Liver (tissue), 9 donors: Measurements from ENCODE around the gene CXXC5. TPM values are rescaled to one million over a fixed set of nuclear protein-coding genes. Genes with fewer than 3 reads are reported as not detected.
A peak's percentile ranks its signal among the peaks of the same experiment; 100 is the strongest.

Experiments
- DNase-seq: peaks from one replicate; pipeline ENCODE4 v3.0.0-alpha.2; 2017; ENCODE audit warnings: low spot score
- H3K27ac ChIP-seq, 2 donors: one replicate each; pipeline ENCODE4 v1.7.0; 2013; ENCODE audit warnings: inconsistent platforms in 2 of 2, low read length in 2 of 2, control low read depth in 1 of 2, low read depth in 1 of 2, mild to moderate bottlenecking in 1 of 2
- H3K27me3 ChIP-seq, 4 donors: one replicate each; pipeline versions ENCODE4 v1.6.1 to v1.7.0; 2013; ENCODE audit warnings: low read length in 3 of 4, inconsistent platforms in 1 of 4, mild to moderate bottlenecking in 1 of 4, moderate library complexity in 1 of 4; ENCODE audit not compliant: control insufficient read depth in 4 of 4, insufficient read depth in 4 of 4
- H3K36me3 ChIP-seq, 4 donors: one replicate each; pipeline versions ENCODE4 v1.6.1 to v1.7.0; 2013; ENCODE audit warnings: low read length in 3 of 4, mild to moderate bottlenecking in 3 of 4, low read depth in 1 of 4, moderate library complexity in 1 of 4; ENCODE audit not compliant: control insufficient read depth in 4 of 4, insufficient read depth in 3 of 4
- H3K4me1 ChIP-seq, 4 donors: one replicate each; pipeline versions ENCODE4 v1.6.1 to v1.7.0; 2013; ENCODE audit warnings: low read length in 3 of 4, mild to moderate bottlenecking in 3 of 4, moderate library complexity in 1 of 4; ENCODE audit not compliant: control insufficient read depth in 4 of 4, insufficient read depth in 4 of 4
- H3K4me3 ChIP-seq, 3 donors: one replicate each; pipeline versions ENCODE4 v1.6.1 to v1.7.0; 2013; ENCODE audit warnings: low read length in 3 of 3, control low read depth in 1 of 3, low read depth in 1 of 3, mild to moderate bottlenecking in 1 of 3
- H3K9ac ChIP-seq, 2 donors: one replicate each; pipeline ENCODE4 v1.7.0; 2013; ENCODE audit warnings: low read length in 2 of 2, mild to moderate bottlenecking in 2 of 2, moderate library complexity in 2 of 2, control low read depth in 1 of 2, low read depth in 1 of 2
- H3K9me3 ChIP-seq, 4 donors: one replicate each; pipeline versions ENCODE4 v1.6.1 to v1.7.0; 2013; ENCODE audit warnings: low read length in 3 of 4; ENCODE audit not compliant: control insufficient read depth in 4 of 4
- EGR1 ChIP-seq, 2 donors: IDR thresholded peaks; 2 replicates each; pipeline ENCODE4 v1.6.1; 2016 to 2018; ENCODE audit warnings: antibody characterized with exemption in 2 of 2, low read depth in 2 of 2
- FOXA1 ChIP-seq: IDR thresholded peaks from 2 replicates; pipeline ENCODE4 v1.6.1; 2016; ENCODE audit warnings: antibody characterized with exemption
- FOXA2 ChIP-seq: IDR thresholded peaks from 2 replicates; pipeline ENCODE4 v1.6.1; 2016; ENCODE audit warnings: antibody characterized with exemption
- HNF4A ChIP-seq, 2 donors: conservative IDR thresholded peaks; 2 replicates each; pipeline ENCODE4 v1.6.1; 2016; ENCODE audit warnings: antibody characterized with exemption in 2 of 2, mild to moderate bottlenecking in 2 of 2
- HNF4G ChIP-seq: IDR thresholded peaks from 2 replicates; pipeline ENCODE4 v1.6.1; 2016; ENCODE audit warnings: antibody characterized with exemption
- JUND ChIP-seq, 2 donors: IDR thresholded peaks; 2 replicates each; pipeline ENCODE4 v1.6.1; 2016; ENCODE audit warnings: antibody characterized with exemption in 2 of 2
- RXRA ChIP-seq, 2 donors: IDR thresholded peaks; 2 replicates each; pipeline ENCODE4 v1.6.1; 2017 to 2018; ENCODE audit warnings: antibody characterized with exemption in 2 of 2, mild to moderate bottlenecking in 1 of 2
- SP1 ChIP-seq: IDR thresholded peaks from 2 replicates; pipeline ENCODE4 v1.6.1; 2018; ENCODE audit warnings: antibody characterized with exemption, mild to moderate bottlenecking
- YY1 ChIP-seq: IDR thresholded peaks from 2 replicates; pipeline ENCODE4 v1.6.1; 2016; ENCODE audit warnings: antibody characterized with exemption, mild to moderate bottlenecking
- ZBTB33 ChIP-seq: IDR thresholded peaks from 2 replicates; pipeline ENCODE4 v1.6.1; 2016; ENCODE audit warnings: antibody characterized with exemption
- whole genome bisulfite sequencing: extraction: QIAGEN DNeasy Blood & Tissue Kit; methylation state at CpG from one replicate; pipeline ENCODE4 v1.1.7; 2013; 5-methylcytosine and 5-hydroxymethylcytosine counted together
- polyA plus RNA-seq, 2 donors: library from polyadenylated mRNA; stranded (reverse) in 1 of 2; unstranded in 1 of 2; fragments of 200-250 nt in 1 of 2; fragments of >200 nt in 1 of 2; fragmentation: Nextera tagmentation in 1 of 2; extraction: Ambion mirVana in 1 of 2; gene quantifications; one replicate each; pipeline versions ENCODE4 v1.2.1 to v1.2.3, GENCODE V29; 2013 to 2015
- total RNA-seq, 2 donors: library from RNA; depleted of rRNA; stranded (reverse); fragments of >200 nt; gene quantifications; one replicate each; pipeline ENCODE4 v1.2.3, GENCODE V29; 2014
- TF ChIP-seq, protein P1 (sequence below): IDR thresholded peaks from 2 replicates; pipeline ENCODE4 v1.6.1; 2016; ENCODE audit warnings: antibody characterized with exemption, mild to moderate bottlenecking
- TF ChIP-seq, protein P2 (sequence below): IDR thresholded peaks from 2 replicates; pipeline ENCODE4 v1.6.1; 2016; ENCODE audit warnings: antibody characterized with exemption
- donor health status: healthy.
- donor health status: healthy.
- donor health status: healthy.
- donor health status: healthy.
- donor health status: healthy.

The CXXC5 gene
- total and polyA plus RNA-seq, 4 donors, result 40.6 to 78.6 (median 64.5) TPM

DNA sequence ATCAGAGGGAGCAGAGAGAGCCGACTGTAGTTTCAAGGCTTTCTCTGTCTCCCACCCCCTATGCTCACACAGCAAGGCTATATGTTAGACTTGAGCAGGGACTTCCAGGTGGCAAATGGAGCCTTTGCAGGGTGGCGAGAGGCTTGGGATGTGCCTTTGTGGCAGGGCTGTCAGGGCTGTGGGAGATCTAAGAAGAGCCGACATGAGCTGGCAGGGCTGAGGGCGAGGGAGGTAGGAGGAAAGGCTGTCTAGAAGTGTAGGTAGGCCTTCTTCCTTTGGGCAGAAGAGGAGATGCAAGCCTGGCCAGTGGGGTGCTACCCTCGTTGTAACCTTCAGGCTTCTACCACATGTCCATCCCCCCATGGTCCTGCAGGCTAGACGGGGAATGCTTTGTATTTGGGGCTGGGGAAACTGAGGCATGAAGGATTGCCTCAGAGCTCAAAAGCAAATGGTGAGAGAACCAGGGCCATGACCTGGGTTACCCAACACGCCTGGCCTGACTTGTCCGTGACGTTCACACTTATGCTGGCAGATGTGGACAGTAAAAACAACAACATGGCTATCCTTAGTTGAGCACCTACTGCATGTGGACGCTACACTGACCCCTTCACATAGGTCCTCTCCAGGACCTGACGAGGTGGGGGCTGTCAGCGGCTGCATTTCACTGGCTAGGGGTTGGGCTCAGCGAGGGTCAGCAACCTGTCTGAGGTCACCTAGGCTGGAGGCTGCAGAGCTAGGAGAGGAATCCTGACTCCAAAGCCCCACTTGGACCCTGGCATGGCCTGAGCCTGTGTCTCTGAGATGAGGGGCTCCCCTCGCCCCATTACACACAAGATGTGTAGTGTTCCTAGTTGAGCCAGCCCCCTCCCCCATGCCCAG, 15.3 kb downstream of the CXXC5 start:
- Histone ChIP-seq H3K9me3 (no peaks in the 10 kb centered on the region), H3K9ac (no peak overlapping the region), H3K27me3 (no peaks in the 10 kb centered on the region), H3K36me3 (no peaks in the 10 kb centered on the region), H3K27ac (peak overlapping the region; percentile 72), H3K4me3 (no peak overlapping the region), H3K4me1 (peaks cover 72 to 98% (median 91%) of the 10 kb centered on the region in 4 donors)
- 70% methylated on average over 14 of the region's 14 CpGs for WGBS
- no peak for DNase-seq
- TF ChIP-seq EGR1 (IDR thresholded peaks at IDR 0.05; ENCODE audit: low read depth in 2 of 2) (no peak), JUND (IDR thresholded peaks at IDR 0.05) (no peak), ZBTB33 (no peak), FOXA1 (peak; percentile 11), HNF4A (conservative IDR thresholded peaks at IDR 0.05) (peak in 1 of 2 donors; percentile 14), HNF4G (no peak), YY1 (peak; percentile 25), RXRA (IDR thresholded peaks at IDR 0.05) (peak; percentile 33 to 60)
- TF ChIP-seq, protein P1, sequence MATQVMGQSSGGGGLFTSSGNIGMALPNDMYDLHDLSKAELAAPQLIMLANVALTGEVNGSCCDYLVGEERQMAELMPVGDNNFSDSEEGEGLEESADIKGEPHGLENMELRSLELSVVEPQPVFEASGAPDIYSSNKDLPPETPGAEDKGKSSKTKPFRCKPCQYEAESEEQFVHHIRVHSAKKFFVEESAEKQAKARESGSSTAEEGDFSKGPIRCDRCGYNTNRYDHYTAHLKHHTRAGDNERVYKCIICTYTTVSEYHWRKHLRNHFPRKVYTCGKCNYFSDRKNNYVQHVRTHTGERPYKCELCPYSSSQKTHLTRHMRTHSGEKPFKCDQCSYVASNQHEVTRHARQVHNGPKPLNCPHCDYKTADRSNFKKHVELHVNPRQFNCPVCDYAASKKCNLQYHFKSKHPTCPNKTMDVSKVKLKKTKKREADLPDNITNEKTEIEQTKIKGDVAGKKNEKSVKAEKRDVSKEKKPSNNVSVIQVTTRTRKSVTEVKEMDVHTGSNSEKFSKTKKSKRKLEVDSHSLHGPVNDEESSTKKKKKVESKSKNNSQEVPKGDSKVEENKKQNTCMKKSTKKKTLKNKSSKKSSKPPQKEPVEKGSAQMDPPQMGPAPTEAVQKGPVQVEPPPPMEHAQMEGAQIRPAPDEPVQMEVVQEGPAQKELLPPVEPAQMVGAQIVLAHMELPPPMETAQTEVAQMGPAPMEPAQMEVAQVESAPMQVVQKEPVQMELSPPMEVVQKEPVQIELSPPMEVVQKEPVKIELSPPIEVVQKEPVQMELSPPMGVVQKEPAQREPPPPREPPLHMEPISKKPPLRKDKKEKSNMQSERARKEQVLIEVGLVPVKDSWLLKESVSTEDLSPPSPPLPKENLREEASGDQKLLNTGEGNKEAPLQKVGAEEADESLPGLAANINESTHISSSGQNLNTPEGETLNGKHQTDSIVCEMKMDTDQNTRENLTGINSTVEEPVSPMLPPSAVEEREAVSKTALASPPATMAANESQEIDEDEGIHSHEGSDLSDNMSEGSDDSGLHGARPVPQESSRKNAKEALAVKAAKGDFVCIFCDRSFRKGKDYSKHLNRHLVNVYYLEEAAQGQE, result no peak
- TF ChIP-seq, protein P2, sequence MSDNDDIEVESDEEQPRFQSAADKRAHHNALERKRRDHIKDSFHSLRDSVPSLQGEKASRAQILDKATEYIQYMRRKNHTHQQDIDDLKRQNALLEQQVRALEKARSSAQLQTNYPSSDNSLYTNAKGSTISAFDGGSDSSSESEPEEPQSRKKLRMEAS, result no peak

DNA sequence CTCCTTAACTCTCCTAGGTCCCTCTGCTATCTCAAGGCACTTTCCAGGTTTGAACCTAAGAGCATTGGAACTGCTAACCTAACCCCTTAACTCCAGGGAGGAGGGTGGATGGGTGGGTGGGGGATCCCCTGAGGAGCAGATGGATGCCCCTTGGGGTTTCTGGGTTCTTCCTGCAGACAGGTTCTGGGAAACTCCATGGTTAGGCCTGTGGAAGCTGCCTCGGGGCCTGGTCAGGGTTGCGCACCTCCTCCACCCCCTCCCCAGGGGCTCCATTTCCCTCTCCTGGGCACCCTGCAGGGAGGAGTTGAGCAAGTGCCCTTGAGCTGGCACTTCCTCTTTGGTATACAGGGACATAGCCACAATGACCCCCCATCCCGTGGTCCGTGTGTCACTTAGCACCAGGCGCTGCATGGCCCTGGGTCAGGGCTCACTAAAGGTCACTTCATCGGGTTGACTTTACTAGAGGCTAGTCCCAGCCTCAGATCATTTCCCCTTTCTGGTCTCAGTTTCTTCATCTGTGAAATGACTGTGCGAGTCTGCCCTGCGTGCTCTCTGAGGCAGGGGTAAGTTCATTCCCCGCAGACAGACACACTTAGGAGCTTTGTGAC, 16.0 kb downstream of the CXXC5 start:
- no peak overlapping the region for H3K9ac ChIP-seq

More for the DNA sequence above, 16.0 kb downstream of the CXXC5 start:
- Histone ChIP-seq H3K27me3 (no peaks in the 10 kb centered on the region), H3K27ac (peak overlapping the region; percentile 72), H3K9me3 (no peaks in the 10 kb centered on the region), H3K4me1 (peaks cover 69 to 98% (median 91%) of the 10 kb centered on the region in 4 donors), H3K36me3 (no peaks in the 10 kb centered on the region), H3K4me3 (no peak overlapping the region)
- 47% methylated on average over 9 of the region's 9 CpGs for WGBS
- DNase-seq, result no peak
- TF ChIP-seq RXRA (IDR thresholded peaks at IDR 0.05) (peak; percentile 36 to 61), HNF4G (no peak), SP1 (peak; percentile 13), YY1 (no peak), FOXA2 (no peak)
